B cell (primary cell): ENCODE measurements around the gene RFX3. TPM values are rescaled to one million over a fixed set of nuclear protein-coding genes. Genes with fewer than 3 reads are reported as not detected.
A peak's percentile ranks its signal among the peaks of the same experiment; 100 is the strongest.

ENCODE experiments used
- ATAC-seq: fragments of 200-7000 bp; cut with Tn5 transposase; one replicate; pipeline ENCODE4 v1.10.0; 2021; ENCODE audit warnings: low read depth, mild to moderate bottlenecking, moderate number of reproducible peaks, moderate library complexity
- CTCF ChIA-PET: fragments of 350-600 bp; sonication (Branson Sonifier 250); formaldehyde crosslinking; loops from one replicate; lab custom pipeline; 2021; ENCODE audit warnings: antibody characterized with exemption, inconsistent platforms; lab: Charles Lee
- POLR2A ChIA-PET: fragments of 350-600 bp; sonication (Branson Sonifier 250); formaldehyde crosslinking; loops from one replicate; lab custom pipeline; 2021; ENCODE audit warnings: antibody characterized with exemption; lab: Charles Lee
- DNase-seq: peaks from one replicate; pipeline ENCODE4 v3.0.0; 2013
- H2AFZ ChIP-seq: 2 replicates; pipeline ENCODE4 v1.6.1; 2012; ENCODE audit warnings: mild to moderate bottlenecking, low read depth, low read length; ENCODE audit not compliant: insufficient read depth, poor library complexity, severe bottlenecking
- H3K27ac ChIP-seq, 2 donors: 1 replicate in 1 of 2; 2 replicates in 1 of 2; pipeline ENCODE4 v1.5.1; 2012 to 2013; ENCODE audit warnings: low read length in 2 of 2, mild to moderate bottlenecking in 2 of 2, moderate library complexity in 1 of 2
- H3K27me3 ChIP-seq, 4 experiments: fragments of 200-600 bp in 1 of 4; sonication (generic) in 1 of 4; replicated peaks in 1 of 4; 1 replicate in 2 of 4; 2 replicates in 2 of 4; pipeline versions ENCODE4 v1.6.1 to v1.7.0; 2013 to 2016; ENCODE audit warnings: low read length in 3 of 4, mild to moderate bottlenecking in 2 of 4, mixed read lengths in 1 of 4, moderate library complexity in 1 of 4; ENCODE audit not compliant: insufficient read depth in 4 of 4, control insufficient read depth in 3 of 4; ENCODE audit errors: control extremely low read depth in 1 of 4
- H3K36me3 ChIP-seq, 2 experiments: replicated peaks in 1 of 2; 1 replicate in 1 of 2; 2 replicates in 1 of 2; pipeline versions ENCODE4 v1.6.1 to v1.7.1; 2013; ENCODE audit warnings: low read length in 1 of 2; ENCODE audit not compliant: insufficient read depth in 2 of 2, control insufficient read depth in 1 of 2; ENCODE audit errors: control extremely low read depth in 1 of 2, extremely low read depth in 1 of 2
- H3K4me1 ChIP-seq, 2 donors: fragments of 200-600 bp in 1 of 2; sonication (generic) in 1 of 2; 1 replicate in 1 of 2; 2 replicates in 1 of 2; pipeline versions ENCODE4 v1.5.1 to v1.6.1; 2013 to 2017; ENCODE audit warnings: low read length in 2 of 2; ENCODE audit not compliant: control insufficient read depth in 2 of 2, insufficient read depth in 2 of 2
- H3K4me2 ChIP-seq: replicated peaks from 2 replicates; pipeline ENCODE3; 2012; ENCODE audit warnings: mild to moderate bottlenecking, low read depth, low read length; ENCODE audit not compliant: poor library complexity, severe bottlenecking
- H3K4me3 ChIP-seq, 5 experiments: fragments of 200-600 bp in 1 of 5; sonication (generic) in 1 of 5; 1 replicate in 3 of 5; 2 replicates in 2 of 5; pipeline versions ENCODE4 v1.5.1 to v1.7.0; 2011 to 2016; ENCODE audit warnings: low read length in 4 of 5, mild to moderate bottlenecking in 4 of 5, low read depth in 2 of 5, control low read depth in 1 of 5, moderate library complexity in 1 of 5; ENCODE audit not compliant: insufficient read depth in 1 of 5; ENCODE audit errors: control extremely low read depth in 1 of 5, extremely low read depth in 1 of 5
- H3K79me2 ChIP-seq: fragments of 200-600 bp; sonication (generic); one replicate; pipeline ENCODE4 v1.6.0; 2016; ENCODE audit warnings: low read length; ENCODE audit not compliant: control insufficient read depth, insufficient read depth
- H3K9ac ChIP-seq: fragments of 200-600 bp; sonication (generic); 2 replicates; pipeline ENCODE4 v1.6.1; 2017; ENCODE audit warnings: mild to moderate bottlenecking, low read length, moderate library complexity
- H3K9me3 ChIP-seq, 3 donors: one replicate each; pipeline versions ENCODE4 v1.6.1 to v1.7.1; 2013; ENCODE audit warnings: low read length in 2 of 3; ENCODE audit not compliant: control insufficient read depth in 2 of 3, insufficient read depth in 1 of 3; ENCODE audit errors: control extremely low read depth in 1 of 3
- H4K20me1 ChIP-seq: 2 replicates; pipeline ENCODE4 v1.6.0; 2012; ENCODE audit warnings: mild to moderate bottlenecking, low read length; ENCODE audit not compliant: insufficient read depth, control insufficient read depth, poor library complexity, severe bottlenecking
- H3K27ac Mint-ChIP-seq: one replicate; pipeline ENCODE4 v1.8.0; 2021; ENCODE audit warnings: mixed read lengths
- H3K27me3 Mint-ChIP-seq: one replicate; pipeline ENCODE4 v1.8.0; 2021; ENCODE audit warnings: mixed read lengths
- H3K4me1 Mint-ChIP-seq: one replicate; pipeline ENCODE4 v1.8.0; 2021; ENCODE audit warnings: mixed read lengths
- H3K4me3 Mint-ChIP-seq: one replicate; pipeline ENCODE4 v1.8.0; 2021; ENCODE audit warnings: mixed read lengths
- H3K9me3 Mint-ChIP-seq: one replicate; pipeline ENCODE4 v1.8.0; 2022; ENCODE audit warnings: mixed read lengths; ENCODE audit not compliant: insufficient read depth
- CTCF ChIP-seq: fragments of 200-600 bp; IDR thresholded peaks from one replicate; pipeline ENCODE4 v1.8.0; 2022; ENCODE audit warnings: antibody characterized with exemption, mild to moderate bottlenecking
- EZH2 ChIP-seq: IDR thresholded peaks from 2 replicates; pipeline ENCODE4 v1.6.1; 2012; ENCODE audit warnings: borderline replicate concordance, low read depth, mild to moderate bottlenecking, moderate library complexity, low read length; ENCODE audit not compliant: insufficient read depth, poor library complexity, severe bottlenecking
- WGBS: methylation state at CpG from one replicate; pipeline ENCODE4 v1.1.5; 2013; ENCODE audit warnings: missing lambda C conversion rate; ENCODE audit not compliant: insufficient coverage; 5-methylcytosine and 5-hydroxymethylcytosine counted together
- intact Hi-C: fragments of 100-400 bp; cut with micrococcal nuclease; formaldehyde crosslinking; loops from one replicate; pipeline ENCODE4 v1.10.0; 2022
- polyA plus RNA-seq: library from polyadenylated mRNA; depleted of rRNA; stranded (reverse); fragments of >200 nt; gene quantifications from 2 replicates; pipeline ENCODE4 v1.2.3, GENCODE V29; 2012
- total RNA-seq, 2 donors: library from RNA; stranded (reverse); fragments of 120-200 nt in 1 of 2; gene quantifications; 1 replicate in 1 of 2; 2 replicates in 1 of 2; pipeline versions ENCODE4 v1.2.3 to v1.2.4, GENCODE V29; 2013 to 2022

The RFX3 gene
- total and polyA plus RNA-seq, 2 donors (not counting 1 experiment from before 2014, with no cell fraction given): 6.1 to 39.1 TPM

GRCh38 chr9:3332802-3333201 is 193.0 kb downstream of the RFX3 start:
- no peaks in the 10 kb centered on the region for H3K4me1 ChIP-seq
- DNase-seq: no peak
- ChIA-PET CTCF (interaction anchor here (3.2 kb wide), 1 partner anchor 108 kb away, joined by 22 read pairs; no protein-coding TSS in a partner anchor), POLR2A (no interaction called here)
- WGBS: 100% methylated on average over 1 of the region's 2 CpGs
- H3K27me3 ChIP-seq: no peaks in the 10 kb centered on the region
- H2AFZ ChIP-seq: no peak overlapping the region
- TF ChIP-seq CTCF (no peak), EZH2 (no peak)
- H3K4me2 ChIP-seq: no peak overlapping the region
- H3K79me2 ChIP-seq: no peaks in the 10 kb centered on the region
- intact Hi-C loops: no loop called here
- H3K36me3 ChIP-seq: no peaks in the 10 kb centered on the region
- no peaks in the 10 kb centered on the region for H3K4me1 Mint-ChIP-seq
- ATAC-seq: no peak
- H3K27me3 Mint-ChIP-seq: no peaks in the 10 kb centered on the region
- H4K20me1 ChIP-seq: no peaks in the 10 kb centered on the region
- no peaks in the 10 kb centered on the region for H3K9me3 ChIP-seq
- H3K27ac Mint-ChIP-seq: no peak overlapping the region
- no peak overlapping the region for H3K4me3 ChIP-seq
- no peak overlapping the region for H3K9ac ChIP-seq
- no peak overlapping the region for H3K4me3 Mint-ChIP-seq
- no peak overlapping the region for H3K27ac ChIP-seq
- no peaks in the 10 kb centered on the region for H3K9me3 Mint-ChIP-seq

GRCh38 chr9:3331801-3332200 is 194.0 kb downstream of the RFX3 start:
- Histone ChIP-seq H2AFZ (no peak overlapping the region), H4K20me1 (no peaks in the 10 kb centered on the region), H3K27ac (no peak overlapping the region), H3K4me2 (no peak overlapping the region), H3K9ac (no peak overlapping the region), H3K9me3 (no peaks in the 10 kb centered on the region), H3K4me3 (no peak overlapping the region), H3K27me3 (no peaks in the 10 kb centered on the region), H3K4me1 (no peaks in the 10 kb centered on the region), H3K79me2 (no peaks in the 10 kb centered on the region), H3K36me3 (no peaks in the 10 kb centered on the region)
- Mint-ChIP-seq H3K4me1 (no peaks in the 10 kb centered on the region), H3K27ac (no peak overlapping the region), H3K4me3 (no peak overlapping the region), H3K27me3 (no peaks in the 10 kb centered on the region), H3K9me3 (no peaks in the 10 kb centered on the region)
- intact Hi-C loops: no loop called here
- TF ChIP-seq CTCF: no peak
- TF ChIP-seq EZH2: no peak
- POLR2A ChIA-PET: no interaction called here
- WGBS: 86% methylated on average over 1 of the region's 2 CpGs
- ATAC-seq: no peak
- peak; percentile 5 for DNase-seq
- CTCF ChIA-PET: interaction anchor here (0.5 to 3.2 kb wide), 2 partner anchors 42 to 109 kb away, joined by 3 to 22 read pairs; no protein-coding TSS in a partner anchor
